Stimulated activated naive CD4-positive, alpha-beta T cell treated with Interleukin-2 at 50 U/mL for 16 hours (primary cell): Measurements from ENCODE around the gene PHGDH.
"Not testable (repeated sequence)": the region's sequence is repeated elsewhere in the genome, so short reads cannot be mapped to it uniquely, and the experiment has no call there.

Experiments
- DNase-seq: peaks from one replicate; lab custom pipeline; 2025; lab: John Stamatoyannopoulos, UW

PHGDH gene

DNA sequence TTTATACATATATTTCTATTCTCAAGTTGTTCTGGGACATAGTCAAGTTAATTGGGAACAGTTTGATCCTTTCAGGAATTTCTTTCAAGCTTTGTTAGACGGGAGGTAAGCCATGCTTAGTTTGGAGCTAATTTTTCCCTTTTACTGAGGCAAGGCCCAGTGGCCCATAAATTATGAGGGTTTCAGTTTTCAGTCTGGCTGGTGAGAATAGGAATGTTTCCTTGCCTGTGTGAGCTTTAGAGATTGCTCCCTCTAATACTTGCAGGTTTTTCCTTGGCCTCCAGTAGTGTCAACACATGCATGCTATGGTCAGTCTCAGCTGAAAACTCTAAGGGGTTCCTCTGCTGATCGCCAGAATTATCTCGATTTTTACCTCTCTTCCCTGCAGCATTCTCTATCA is 14.1 kb upstream of the PHGDH start:
- no peak for DNase-seq

DNA sequence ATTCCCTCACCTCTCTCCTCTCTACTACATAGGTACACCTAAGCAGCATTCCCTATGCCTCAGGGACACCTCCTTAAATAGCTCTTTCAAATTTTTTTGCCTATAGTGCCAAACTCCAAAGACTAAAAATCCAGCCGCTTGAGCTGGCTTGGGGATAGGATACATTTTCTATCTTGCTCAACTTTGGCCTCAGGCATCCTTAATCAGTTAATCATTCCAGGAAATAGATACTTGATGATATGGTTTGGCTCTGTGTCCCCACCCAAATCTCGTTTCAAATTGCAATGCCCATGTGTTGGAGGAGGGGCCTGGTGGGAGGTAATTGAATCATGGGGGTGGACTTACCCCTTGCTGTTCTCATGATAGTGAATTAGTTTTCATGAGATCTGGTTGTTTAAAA is 11.4 kb upstream of the PHGDH start:
- DNase-seq: no peak

DNA sequence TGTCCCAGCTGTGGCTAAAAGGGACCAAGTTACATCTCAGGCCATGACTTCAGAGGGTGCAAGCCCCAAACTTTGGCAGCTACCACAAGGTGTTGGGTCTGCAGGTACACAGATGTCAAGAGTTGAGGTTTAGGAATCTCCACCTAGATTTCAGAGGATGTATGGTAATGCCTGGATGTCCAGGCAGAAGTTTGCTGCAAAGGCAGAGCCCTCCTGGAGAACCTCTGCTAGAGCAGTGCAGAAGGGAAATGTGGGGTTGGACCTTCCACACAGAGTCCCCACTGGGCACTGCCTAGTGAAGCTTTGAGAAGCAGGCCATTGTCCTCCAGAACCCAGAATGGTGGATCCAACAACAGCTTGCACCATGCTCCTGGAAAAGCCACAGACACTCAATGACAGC is 10.1 kb upstream of the PHGDH start:
- no peak for DNase-seq

DNA sequence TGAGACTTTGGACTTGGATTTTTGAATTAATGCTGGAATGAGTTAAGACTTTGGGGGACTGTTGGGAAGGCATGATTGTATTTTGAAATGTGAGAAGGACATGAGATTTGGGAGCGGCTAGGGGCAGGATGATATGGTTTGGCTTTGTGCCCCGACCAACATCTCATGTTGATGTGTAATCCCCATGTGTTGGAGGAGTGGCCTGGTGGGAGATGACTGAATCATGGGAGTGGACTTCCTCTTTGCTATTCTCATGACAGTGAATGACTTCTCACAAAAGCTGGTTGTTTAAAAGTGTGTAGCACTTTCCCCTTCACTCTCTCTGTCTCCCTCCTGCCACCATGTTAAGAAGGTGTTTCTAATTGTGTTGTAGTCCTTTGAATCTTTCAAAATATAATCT is 9.3 kb upstream of the PHGDH start:
- no peak for DNase-seq

DNA sequence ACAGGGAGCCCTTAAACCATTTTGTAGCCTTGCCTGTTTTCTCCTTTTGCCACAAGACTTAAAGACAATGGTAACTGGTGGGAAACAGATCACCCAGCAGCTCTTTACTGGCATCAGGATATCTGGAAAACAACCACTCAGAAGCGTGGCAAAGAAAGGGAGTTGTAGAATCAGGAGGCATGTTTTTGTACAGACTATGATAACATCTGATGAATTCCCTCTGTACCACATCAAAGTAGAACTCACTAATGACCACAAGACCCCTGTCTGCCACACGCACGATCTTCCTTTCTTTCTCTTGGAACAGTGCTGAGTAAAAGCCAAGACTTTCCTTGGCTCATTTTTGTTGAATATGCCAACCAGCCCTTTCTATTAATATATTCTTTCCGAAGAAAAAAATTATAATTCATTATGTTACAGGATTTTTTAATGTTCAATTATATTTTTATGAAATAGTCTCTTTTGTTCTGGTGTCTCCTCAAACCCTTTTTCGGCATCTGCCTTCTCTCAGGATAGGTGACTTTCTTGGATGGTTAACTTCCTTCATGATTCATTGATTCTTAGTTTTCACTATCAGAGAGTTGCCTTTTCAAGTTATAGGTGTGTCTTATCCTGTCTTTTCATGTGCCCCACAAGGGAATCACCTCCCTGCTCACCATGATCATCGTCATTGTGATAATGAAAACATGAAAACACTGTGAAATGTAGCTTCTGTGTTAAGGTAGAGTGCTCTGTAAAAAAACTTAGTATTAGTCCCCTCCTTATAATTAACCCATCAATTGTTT is 7.9 kb upstream of the PHGDH start:
- no peak for DNase-seq

DNA sequence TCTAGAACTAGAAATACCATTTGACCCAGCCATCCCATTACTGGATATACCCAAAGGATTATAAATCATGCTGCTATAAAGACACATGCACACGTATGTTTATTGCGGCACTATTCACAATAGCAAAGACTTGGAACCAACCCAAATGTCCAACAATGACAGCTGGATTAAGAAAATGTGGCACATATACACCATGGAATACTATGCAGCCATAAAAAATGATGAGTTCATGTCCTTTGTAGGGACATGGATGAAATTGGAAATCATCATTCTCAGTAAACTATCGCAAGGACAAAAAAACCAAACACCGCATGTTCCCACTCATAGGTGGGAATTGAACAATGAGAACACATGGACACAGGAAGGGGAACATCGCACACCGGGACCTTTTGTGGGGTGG is 5.1 kb upstream of the PHGDH start:
- not testable (repeated sequence) for DNase-seq

DNA sequence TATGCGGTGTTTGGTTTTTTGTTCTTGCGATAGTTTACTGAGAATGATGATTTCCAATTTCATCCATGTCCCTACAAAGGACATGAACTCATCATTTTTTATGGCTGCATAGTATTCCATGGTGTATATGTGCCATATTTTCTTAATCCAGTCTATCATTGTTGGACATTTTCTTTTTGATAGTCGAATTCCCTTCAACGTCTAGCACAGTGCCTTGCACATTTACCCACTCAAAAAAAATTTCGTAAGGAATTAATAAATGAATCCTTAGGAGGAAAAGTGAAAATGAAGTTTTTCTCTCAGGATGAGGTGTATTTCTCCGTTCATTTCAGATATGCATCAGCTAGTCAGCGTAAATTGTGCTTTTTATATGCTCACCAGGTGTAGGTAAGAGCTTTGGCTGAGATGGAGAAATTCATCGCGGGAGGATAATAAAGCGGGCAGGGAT is 354 bp upstream of the PHGDH start:
- not testable (repeated sequence) for DNase-seq

DNA sequence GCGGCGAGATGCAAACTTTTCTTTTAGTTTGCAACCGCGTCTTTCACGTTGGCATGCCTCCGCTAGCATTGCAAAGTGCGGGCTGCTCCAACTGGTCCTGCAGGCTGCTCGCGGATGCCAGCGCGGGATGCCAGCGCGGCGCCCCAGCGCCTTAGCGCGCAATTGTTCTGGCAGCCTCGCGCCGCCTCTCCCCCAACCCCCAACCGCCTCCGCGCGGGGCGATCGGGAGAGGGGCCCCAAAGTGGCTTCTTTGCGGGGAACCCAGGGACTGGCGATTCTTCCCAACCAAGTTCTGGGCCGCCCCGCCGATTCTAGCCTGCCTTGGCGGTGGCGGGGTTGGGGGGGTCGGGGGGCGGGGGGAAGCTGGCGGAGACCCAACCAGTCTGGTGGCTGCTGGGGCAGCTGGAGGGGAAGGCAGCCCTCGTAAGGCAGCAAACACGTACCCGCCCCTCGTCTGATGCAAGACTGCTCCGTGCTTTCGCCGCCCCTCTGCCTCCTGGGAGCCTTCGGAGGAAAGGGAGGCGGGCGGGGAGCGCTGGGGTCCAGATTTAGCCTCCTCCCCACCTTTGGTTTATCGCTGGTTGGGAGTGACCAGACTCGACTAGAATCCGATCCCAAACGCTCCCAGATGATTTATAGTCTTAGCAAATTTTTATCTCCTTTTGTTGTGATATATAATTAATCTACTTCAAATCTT is 756 bp downstream of the PHGDH start:
- DNase-seq: peak; percentile 2

DNA sequence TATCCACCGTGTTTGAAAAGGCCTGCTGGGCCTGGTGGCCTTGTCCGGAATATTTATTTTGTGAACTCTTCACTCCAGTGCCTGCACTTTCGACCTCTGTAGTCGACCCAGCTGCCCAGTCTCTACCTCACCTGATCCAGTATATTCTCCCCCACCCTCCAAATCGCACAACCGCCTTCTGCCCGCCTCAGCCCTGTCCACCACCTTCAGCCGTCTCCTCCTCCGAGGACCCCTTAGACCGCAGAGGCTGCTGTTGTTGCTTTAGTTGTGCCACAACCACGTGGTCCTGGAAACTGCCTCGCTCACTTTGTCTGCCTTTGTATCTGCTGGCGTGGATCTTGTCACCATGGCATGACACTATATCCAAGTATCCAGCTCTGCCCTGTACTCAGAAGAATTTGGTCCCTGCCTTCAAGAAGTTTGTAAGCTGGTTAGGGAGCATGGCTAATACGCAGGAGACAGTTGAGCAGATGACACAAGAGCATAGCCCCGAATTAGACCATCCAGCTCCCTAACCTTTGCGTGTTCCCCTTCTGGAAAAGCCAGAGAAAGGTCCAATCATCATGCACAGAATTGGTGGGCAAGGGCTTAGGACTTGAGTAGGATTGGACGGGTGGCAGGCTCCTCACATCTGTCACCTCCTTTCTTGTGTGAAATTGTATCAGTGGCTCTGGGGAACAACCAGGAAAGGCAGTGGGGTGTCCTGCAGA is 1.5 kb downstream of the PHGDH start:
- no peak for DNase-seq

DNA sequence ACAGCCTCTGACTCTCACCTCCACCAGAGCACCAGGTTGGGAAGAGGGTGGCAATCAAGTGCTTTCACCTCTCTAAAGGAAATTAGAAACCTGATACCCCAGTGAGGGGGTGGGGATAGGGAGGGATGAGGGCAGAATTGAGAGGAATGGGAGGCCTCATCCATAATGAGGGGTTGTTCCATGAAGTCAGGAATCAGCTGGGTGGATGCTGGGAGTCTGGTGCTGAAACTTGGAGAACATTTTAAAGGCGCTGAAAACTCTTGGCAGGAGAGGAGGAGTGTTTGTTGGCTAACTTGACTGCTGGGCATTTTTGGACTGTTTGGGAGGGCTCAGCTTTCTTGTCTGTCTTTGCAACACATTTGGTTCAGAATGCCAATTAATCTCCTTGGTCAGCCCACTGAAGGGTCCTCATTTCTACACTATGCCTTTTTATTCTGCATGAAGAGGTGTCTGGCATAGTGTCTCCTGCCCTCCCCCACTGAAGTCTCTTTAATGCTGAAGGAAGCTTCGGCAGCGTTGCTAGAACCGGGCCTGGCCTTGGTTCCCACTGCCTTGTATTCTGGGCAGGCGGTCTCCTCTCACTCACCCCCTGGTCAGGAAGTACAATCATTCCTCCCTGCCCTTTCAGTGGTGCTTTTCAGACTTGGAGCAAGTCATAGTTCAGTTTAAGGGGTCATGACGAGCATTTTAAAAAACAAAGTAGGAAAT is 2.2 kb downstream of the PHGDH start:
- DNase-seq: no peak

DNA sequence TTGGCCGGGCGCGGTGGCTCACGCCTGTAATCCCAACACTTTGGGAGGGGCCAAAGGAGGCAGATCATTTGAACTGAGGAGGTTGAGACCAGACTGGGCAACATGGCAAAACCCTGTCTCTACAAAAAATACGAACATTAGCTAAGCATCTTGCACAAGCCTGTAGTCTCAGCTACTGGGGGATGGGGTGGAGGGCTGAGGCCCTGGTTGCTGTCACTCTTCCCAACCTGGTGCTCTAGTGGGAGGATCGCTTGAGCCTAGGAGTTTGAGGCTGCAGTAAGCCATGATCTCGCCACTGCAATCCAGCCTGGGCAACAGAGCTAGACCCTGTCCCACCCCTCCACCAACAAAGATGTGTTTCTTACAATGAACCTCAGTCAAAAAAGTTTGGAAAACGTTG is 2.8 kb downstream of the PHGDH start:
- no peak for DNase-seq

DNA sequence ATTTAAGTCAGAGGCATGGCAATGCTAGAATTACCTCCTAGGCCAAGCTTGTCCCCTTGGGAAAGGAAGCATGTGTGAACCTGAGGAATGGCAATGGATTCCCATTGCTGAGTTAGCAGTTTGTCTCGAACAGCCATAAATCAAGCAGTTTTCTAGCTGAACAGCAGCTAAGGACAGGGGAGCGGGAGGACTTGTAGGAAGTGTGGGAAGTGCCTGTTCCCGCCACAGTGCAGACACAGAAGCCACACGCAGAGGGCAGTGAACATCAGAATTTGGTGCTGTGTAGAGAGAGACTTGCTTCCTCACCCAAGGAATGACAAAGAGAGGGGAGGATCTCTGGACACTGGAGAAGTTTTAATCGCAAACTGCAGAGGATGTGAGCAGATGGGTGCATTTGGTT is 3.8 kb downstream of the PHGDH start:
- DNase-seq: no peak

DNA sequence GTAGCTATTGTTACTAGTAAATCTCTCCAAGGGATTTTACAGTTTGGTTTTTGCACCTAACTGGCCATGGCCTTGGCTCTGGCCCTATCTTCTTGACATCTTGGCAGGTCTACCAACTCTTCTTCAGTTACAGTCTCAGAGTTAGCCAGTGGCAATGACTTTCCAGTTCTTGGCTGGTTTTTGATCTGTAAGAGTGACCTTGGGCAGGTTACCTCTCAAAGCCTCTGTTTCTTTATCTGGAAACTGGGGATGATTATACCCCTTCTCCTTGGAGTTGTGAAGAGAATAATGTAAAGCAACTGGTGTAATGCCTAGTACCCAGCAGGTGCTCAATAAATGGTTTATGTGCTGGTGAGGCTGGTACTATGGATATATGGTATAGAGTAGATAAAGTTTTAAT is 6.7 kb downstream of the PHGDH start:
- no peak for DNase-seq

DNA sequence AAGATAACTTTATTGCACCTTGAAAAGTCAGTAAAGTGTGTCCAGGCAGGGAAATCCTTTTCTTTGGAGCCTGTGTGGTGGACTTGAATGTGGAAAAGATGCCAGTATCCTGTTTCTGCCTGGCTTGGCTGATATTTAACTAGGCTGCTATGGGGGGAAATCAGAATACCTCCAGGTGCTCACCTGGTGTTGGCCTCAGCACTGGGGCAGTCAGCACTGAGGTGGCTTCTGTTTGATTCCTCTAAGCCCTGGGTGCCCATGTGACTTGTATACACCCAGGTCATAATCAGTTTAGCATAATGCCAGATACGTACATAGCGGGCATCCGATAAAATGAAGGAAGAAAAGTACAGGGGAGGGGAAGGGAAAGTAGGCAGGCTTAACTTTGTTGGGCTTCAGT is 7.2 kb downstream of the PHGDH start:
- DNase-seq: no peak

DNA sequence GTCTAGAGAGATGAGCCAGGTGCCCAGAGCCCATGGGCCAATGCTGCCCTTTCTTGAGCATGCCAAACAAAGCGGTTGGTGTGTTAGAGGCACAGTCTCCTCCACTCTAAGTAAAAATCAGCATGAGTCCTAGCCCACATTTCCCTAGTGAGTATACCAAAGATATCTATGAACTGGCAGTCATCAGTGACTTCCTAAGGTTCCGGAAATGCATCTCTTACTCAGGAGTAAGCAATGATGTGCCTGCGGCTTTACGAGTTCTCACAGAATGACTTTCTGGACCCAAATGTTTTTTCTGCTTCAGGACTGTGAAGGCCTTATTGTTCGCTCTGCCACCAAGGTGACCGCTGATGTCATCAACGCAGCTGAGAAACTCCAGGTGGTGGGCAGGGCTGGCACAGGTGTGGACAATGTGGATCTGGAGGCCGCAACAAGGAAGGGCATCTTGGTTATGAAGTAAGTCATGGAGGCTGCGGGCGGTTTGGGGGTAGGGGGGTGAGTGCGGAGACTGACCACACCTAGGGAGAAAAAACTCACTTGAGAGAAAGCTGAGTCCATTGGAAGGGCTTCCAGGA is 9.2 kb downstream of the PHGDH start:
- DNase-seq: no peak

DNA sequence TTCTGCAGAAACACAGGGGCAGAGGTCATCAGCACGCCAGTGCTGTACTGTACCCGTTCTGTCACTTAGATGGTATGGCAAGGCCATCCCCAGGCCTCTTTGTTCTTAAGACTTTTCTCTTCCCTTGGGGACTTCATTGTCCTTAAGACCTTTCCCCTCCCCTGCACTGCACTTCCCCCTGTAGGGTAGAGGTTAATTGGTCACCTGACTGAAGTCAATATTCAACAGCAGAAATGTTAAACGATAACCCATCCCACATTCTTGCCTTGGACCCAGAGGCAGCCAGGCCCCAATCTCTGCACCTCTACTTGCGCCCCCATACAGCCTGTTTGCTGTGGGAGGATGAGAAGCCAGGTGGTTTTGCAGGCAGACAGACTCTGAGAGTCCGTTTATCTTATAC is 10.2 kb downstream of the PHGDH start:
- no peak for DNase-seq

DNA sequence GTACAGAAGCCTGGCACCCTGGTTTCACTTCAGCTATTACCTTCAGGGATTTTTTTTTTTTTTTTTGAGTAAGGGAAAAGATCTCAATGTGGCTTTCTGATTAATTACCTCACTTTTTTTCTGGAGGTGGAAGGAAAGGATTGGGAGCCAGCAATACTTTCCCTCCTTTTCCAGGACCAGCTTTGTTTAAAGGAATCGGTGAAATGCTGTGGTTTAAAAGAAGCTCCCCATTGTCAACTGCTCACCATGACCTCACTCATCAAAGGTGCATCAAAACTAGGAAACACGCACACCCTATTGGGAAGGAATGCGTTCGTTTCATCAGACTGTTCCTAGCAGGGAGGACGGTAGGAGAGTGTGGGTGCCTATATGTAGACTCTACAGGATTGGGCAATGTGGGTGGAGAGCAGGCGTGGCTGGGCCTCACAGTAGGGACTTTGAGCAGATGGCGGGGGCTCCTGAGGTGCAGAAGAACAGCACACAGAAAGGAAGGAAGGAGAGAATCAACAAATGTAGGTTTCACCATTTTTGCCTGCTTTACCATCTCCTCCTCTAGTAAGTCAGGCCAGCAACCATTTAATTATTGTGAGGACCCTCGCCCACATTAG is 13.0 kb downstream of the PHGDH start:
- no peak for DNase-seq

DNA sequence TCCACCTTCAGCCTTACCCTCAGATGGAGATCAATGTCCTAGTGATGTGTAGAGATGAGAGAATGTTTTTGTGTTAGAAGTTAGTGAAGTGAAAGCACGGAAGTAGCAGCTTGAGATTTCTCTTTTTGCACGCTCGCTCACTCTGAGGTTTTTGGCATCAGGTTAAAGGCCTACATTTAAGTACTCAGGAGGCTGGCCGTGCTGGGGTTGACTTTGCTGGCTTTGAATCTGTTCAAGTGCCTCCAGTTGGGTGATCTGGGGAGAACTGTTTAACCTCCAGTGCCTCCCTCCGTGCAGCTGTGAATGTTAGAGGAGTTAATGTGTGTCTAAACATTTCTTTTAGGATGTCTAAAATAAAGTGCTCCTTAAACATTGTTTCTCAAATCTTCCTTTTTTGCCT is 13.9 kb downstream of the PHGDH start:
- no peak for DNase-seq

DNA sequence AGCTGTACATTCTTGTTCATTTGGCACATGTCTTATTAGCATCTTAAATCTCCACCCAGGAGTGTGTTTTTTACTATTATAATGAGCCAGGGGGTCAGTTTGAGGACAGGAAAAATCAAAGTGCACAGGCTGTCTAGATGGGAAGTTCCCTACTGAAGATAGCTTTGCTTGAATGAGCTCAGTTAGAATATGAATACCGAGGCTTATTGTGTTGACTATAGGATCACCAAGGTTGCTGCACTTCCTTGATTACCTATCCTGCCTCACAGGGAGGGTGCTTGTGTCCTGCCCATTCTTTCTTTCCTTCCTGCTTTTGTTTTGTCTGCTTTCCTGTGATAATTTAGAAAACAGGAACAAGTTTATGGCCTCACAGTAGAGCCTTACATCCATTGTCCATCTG is 16.3 kb downstream of the PHGDH start:
- no peak for DNase-seq

DNA sequence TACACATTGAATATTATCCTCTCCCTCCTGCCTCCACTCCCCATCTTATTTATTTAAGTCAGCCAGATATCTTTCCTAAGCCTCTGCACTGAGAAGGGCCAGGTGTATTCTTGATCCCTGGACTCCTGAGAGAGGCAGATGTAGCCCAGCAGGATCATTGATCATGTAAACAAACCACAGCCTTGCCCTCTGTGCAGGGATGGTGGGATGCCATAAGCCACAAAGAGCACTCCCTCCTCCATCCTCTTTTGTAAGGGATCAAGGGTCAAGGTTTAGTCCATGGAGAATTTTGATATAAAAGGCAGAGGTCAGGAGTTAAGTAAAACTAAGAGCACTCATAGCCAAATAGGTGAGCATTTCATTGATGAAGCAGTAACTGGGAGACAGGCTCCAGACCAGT is 17.3 kb downstream of the PHGDH start:
- no peak for DNase-seq

DNA sequence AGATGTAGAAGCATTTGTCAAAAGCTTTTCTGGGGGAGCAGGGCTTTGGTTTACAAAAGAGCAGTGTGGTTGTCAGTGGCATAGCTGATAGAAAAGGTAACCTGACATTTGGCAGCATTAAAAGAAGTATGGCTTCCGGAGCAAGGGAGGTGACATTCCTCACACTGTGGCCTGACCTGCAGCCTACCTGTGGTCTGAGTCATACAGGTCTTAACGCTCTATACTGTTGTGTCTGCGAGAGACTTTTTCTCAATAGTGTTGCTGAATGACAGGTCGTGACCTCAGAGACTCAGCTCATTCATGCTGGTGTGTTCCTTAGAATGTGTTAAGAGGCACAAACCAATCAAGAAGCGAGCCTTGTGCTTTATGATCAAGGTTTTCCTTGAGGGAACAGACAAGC is 19.3 kb downstream of the PHGDH start:
- no peak for DNase-seq
